Measurements from ENCODE around the gene STXBP2. TPM values are rescaled to one million over a fixed set of nuclear protein-coding genes. Genes with fewer than 3 reads are reported as not detected.

STXBP2 gene
- total RNA-seq, 1 donor from 2014 or later: 12.7 TPM

DNA sequence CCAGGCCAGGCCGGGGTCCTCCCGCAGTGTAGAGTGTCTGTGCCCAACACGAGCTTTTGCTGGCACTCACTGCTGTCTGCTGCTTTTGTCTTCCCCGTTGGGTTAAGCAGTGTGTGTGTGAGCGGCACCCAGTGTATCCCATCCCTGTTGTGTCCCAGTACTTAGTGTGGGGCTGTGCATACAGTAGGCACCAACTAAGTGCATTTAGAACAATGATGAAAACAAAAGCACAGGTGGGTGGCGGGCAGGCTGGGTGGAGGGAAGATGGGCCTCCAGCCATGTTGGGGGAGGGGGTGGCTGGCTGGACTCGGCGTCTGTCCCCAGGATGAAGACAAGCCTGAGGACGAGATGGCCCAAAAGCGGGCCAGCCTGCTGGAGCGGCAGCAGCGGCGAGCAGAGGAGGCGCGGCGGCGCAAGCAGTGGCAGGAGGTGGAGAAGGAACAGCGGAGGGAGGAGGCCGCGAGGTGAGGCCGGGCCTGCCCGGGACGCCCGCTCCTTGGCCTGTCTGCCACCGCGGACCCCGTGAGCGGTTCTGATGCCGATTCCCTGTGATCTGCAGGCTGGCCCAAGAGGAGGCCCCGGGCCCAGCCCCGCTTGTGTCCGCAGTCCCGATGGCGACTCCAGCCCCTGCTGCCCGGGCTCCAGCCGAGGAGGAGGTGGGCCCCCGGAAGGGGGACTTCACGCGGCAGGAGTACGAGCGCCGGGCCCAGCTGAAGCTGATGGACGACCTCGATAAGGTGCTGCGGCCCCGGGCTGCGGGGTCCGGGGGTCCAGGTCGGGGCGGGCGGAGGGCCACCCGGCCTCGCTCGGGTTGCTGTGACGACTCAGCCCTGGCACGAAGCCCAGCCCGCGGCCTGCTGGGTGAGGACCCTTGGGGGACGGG is 21.8 kb upstream of the STXBP2 start:
- H3K4me1 ChIP-seq: no peaks in the 10 kb centered on the region
- H3F3A ChIP-seq (ENCODE audit: low read depth): no peaks in the 10 kb centered on the region
- DNase-seq (ENCODE audit: low spot score): no peak
- H3K27me3 ChIP-seq: no peaks in the 10 kb centered on the region
- H3K4me1 Mint-ChIP-seq: no peaks in the 10 kb centered on the region
- TF ChIP-seq, protein P1, sequence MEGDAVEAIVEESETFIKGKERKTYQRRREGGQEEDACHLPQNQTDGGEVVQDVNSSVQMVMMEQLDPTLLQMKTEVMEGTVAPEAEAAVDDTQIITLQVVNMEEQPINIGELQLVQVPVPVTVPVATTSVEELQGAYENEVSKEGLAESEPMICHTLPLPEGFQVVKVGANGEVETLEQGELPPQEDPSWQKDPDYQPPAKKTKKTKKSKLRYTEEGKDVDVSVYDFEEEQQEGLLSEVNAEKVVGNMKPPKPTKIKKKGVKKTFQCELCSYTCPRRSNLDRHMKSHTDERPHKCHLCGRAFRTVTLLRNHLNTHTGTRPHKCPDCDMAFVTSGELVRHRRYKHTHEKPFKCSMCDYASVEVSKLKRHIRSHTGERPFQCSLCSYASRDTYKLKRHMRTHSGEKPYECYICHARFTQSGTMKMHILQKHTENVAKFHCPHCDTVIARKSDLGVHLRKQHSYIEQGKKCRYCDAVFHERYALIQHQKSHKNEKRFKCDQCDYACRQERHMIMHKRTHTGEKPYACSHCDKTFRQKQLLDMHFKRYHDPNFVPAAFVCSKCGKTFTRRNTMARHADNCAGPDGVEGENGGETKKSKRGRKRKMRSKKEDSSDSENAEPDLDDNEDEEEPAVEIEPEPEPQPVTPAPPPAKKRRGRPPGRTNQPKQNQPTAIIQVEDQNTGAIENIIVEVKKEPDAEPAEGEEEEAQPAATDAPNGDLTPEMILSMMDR (IDR thresholded peaks at IDR 0.05): no peak
- TF ChIP-seq EZH2phosphoT487 (IDR thresholded peaks at IDR 0.05): no peak
- TF ChIP-seq EZH2 (IDR thresholded peaks at IDR 0.05): no peak
- no peak overlapping the region for H3K4me3 ChIP-seq
- no peaks in the 10 kb centered on the region for H3K36me3 ChIP-seq
- no peak overlapping the region for H2AFZ ChIP-seq (replicated peaks)
- H3K27me3 Mint-ChIP-seq (ENCODE audit: insufficient read depth, low read depth): peaks cover 9% of the 10 kb centered on the region
- no peak overlapping the region for H3K4me3 Mint-ChIP-seq
- no peaks in the 10 kb centered on the region for H3K9me3 ChIP-seq (ENCODE audit: low read depth)
- no peak overlapping the region for H3K27ac ChIP-seq
- H3K79me2 ChIP-seq (ENCODE audit: low read depth): no peaks in the 10 kb centered on the region
- no peaks in the 10 kb centered on the region for H3K9me3 Mint-ChIP-seq
- no peak overlapping the region for H3K9ac ChIP-seq
- H3K27ac Mint-ChIP-seq: no peak overlapping the region
- H4K20me1 ChIP-seq (ENCODE audit: low read depth): no peaks in the 10 kb centered on the region
- no peak overlapping the region for H3K4me2 ChIP-seq
- peaks cover 7% of the 10 kb centered on the region for H3K36me3 Mint-ChIP-seq

- H3K27me3 ChIP-seq: no peaks in the 10 kb centered on the region
- H3F3A ChIP-seq (ENCODE audit: low read depth): no peaks in the 10 kb centered on the region
- no peaks in the 10 kb centered on the region for H3K9me3 Mint-ChIP-seq
- no peaks in the 10 kb centered on the region for H3K9me3 ChIP-seq (ENCODE audit: low read depth)
- no peak overlapping the region for H3K27ac Mint-ChIP-seq
- H3K36me3 ChIP-seq: no peaks in the 10 kb centered on the region
- H3K4me2 ChIP-seq: no peak overlapping the region
- H3K4me1 Mint-ChIP-seq: no peaks in the 10 kb centered on the region
- no peak overlapping the region for H3K9ac ChIP-seq
- DNase-seq (ENCODE audit: low spot score): no peak
- H3K27me3 Mint-ChIP-seq (ENCODE audit: insufficient read depth, low read depth): peaks cover 7% of the 10 kb centered on the region
- no peak overlapping the region for H3K4me3 Mint-ChIP-seq
- no peaks in the 10 kb centered on the region for H4K20me1 ChIP-seq (ENCODE audit: low read depth)
- no peak overlapping the region for H3K4me3 ChIP-seq
- H3K27ac ChIP-seq: no peak overlapping the region
- no peaks in the 10 kb centered on the region for H3K79me2 ChIP-seq (ENCODE audit: low read depth)
- H3K4me1 ChIP-seq: no peaks in the 10 kb centered on the region
- TF ChIP-seq, protein P1 (IDR thresholded peaks at IDR 0.05): no peak
- TF ChIP-seq EZH2 (IDR thresholded peaks at IDR 0.05): no peak
- TF ChIP-seq EZH2phosphoT487 (IDR thresholded peaks at IDR 0.05): no peak
- H3K36me3 Mint-ChIP-seq: peaks cover 13% of the 10 kb centered on the region
- no peak overlapping the region for H2AFZ ChIP-seq (replicated peaks)
Observed at GRCh38 chr19:7617172-7617571, 19.7 kb upstream of the STXBP2 start.

DNA sequence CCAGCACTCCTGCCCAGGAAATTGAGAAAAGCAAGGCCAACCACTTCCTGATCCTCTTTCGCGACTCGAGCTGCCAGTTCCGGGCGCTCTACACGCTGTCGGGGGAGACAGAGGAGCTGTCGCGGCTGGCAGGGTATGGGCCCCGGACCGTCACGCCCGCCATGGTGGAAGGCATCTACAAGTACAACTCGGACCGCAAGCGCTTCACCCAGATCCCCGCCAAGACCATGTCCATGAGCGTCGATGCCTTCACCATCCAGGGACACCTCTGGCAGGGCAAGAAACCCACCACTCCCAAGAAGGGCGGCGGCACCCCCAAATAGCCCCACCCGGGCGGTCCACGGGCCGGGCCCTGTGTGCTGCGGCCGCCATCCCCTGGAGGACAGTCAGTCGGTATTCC is 19.2 kb upstream of the STXBP2 start:
- no peak overlapping the region for H3K4me2 ChIP-seq
- Mint-ChIP-seq H3K4me1 (no peaks in the 10 kb centered on the region), H3K9me3 (no peaks in the 10 kb centered on the region), H3K27ac (no peak overlapping the region), H3K4me3 (no peak overlapping the region), H3K36me3 (peaks cover 13% of the 10 kb centered on the region), H3K27me3 (ENCODE audit: insufficient read depth, low read depth) (peaks cover 7% of the 10 kb centered on the region)
- no peak overlapping the region for H3K4me3 ChIP-seq
- H2AFZ ChIP-seq (replicated peaks): no peak overlapping the region
- no peaks in the 10 kb centered on the region for H3K9me3 ChIP-seq (ENCODE audit: low read depth)
- H3K79me2 ChIP-seq (ENCODE audit: low read depth): no peaks in the 10 kb centered on the region
- TF ChIP-seq, protein P1 (IDR thresholded peaks at IDR 0.05): no peak
- no peak for TF ChIP-seq EZH2phosphoT487 (IDR thresholded peaks at IDR 0.05)
- no peak for TF ChIP-seq EZH2 (IDR thresholded peaks at IDR 0.05)
- no peaks in the 10 kb centered on the region for H3K27me3 ChIP-seq
- H3K27ac ChIP-seq: no peak overlapping the region
- no peaks in the 10 kb centered on the region for H3F3A ChIP-seq (ENCODE audit: low read depth)
- H3K4me1 ChIP-seq: no peaks in the 10 kb centered on the region
- no peaks in the 10 kb centered on the region for H3K36me3 ChIP-seq
- no peak for DNase-seq (ENCODE audit: low spot score)
- no peak overlapping the region for H3K9ac ChIP-seq
- no peaks in the 10 kb centered on the region for H4K20me1 ChIP-seq (ENCODE audit: low read depth)
